ENCODE data around the gene PGAP3.
"Not testable (repeated sequence)": the region's sequence is repeated elsewhere in the genome, so short reads cannot be mapped to it uniquely, and the experiment has no call there.

The PGAP3 gene

DNA sequence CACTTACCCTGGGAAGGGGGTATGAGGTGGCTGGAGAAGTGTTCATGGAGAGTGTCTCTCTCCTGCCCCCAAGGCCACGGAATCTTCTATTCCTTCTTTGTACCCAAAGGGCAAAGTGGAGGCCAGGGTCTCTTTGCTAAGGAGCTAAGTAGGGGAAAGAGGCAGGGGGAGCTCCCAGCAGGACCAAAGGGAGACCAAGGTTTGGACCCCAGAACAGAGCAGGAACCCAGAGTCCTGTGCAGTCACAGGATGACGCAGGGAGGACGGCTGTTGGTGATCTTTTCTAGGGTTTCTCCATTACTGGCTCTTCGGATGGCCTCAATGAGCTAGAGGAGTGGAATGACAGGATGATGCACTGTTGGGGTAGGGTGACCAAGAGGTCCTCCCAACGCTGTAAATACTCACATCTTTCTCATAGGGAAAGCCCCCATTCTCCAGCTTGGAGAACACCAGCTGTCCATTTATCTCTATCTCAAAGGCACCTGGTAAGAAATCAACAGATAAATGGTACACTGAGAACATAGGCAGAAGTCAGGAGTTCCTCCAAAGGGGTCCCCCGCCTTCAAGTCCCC lies 41.5 kb upstream of the PGAP3 start:
- no peak overlapping the region for H3K27ac ChIP-seq
- TF ChIP-seq FOXP2 (optimal IDR thresholded peaks at IDR 0.05; ENCODE audit: control extremely low read depth, extremely low read length, insufficient read depth) (no peak), POLR2AphosphoS5 (IDR thresholded peaks at IDR 0.05; ENCODE audit: borderline replicate concordance, low read depth, low read length) (no peak), EZH2 (IDR thresholded peaks at IDR 0.05) (no peak)

DNA sequence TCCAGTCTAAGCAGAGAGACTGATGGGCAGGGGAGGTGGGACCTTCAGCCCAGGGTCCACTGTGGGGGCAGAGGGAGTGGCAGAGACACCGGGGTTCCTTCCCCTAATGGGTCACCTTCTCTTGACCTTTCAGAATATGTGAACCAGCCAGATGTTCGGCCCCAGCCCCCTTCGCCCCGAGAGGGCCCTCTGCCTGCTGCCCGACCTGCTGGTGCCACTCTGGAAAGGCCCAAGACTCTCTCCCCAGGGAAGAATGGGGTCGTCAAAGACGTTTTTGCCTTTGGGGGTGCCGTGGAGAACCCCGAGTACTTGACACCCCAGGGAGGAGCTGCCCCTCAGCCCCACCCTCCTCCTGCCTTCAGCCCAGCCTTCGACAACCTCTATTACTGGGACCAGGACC lies 39.7 kb upstream of the PGAP3 start:
- H3K36me3 ChIP-seq (ENCODE audit: insufficient read depth, low read length) = no peaks in the 10 kb centered on the region; the same call in 1 of the 2 replicates

More for the DNA sequence above, 41.5 kb upstream of the PGAP3 start:
- Histone ChIP-seq H3K36me3 (ENCODE audit: insufficient read depth, low read length) (no peaks in the 10 kb centered on the region; the same call in 1 of the 2 replicates), H3K9me3 (ENCODE audit: low read depth, low read length) (no peaks in the 10 kb centered on the region), H3K9ac (ENCODE audit: insufficient read length) (peak overlapping the region; percentile 76), H3K4me3 (peak overlapping the region; percentile 88)
- no peak for DNase-seq (ENCODE audit: low read depth, low spot score)

DNA sequence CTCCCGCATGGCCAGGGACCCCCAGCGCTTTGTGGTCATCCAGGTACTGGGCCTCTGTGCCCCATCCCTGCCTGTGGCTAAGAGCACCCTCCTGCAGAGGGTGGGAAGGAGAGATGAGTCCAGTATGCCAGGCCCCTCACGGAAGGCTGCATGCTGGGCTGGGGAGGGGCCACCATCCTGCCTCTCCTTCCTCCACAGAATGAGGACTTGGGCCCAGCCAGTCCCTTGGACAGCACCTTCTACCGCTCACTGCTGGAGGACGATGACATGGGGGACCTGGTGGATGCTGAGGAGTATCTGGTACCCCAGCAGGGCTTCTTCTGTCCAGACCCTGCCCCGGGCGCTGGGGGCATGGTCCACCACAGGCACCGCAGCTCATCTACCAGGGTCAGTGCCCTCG lies 38.8 kb upstream of the PGAP3 start:
- H3K27ac ChIP-seq = no peak overlapping the region
- no peak overlapping the region for H3K9ac ChIP-seq (ENCODE audit: insufficient read length)
- H3K9me3 ChIP-seq (ENCODE audit: low read depth, low read length) = no peaks in the 10 kb centered on the region
- H3K4me3 ChIP-seq = no peak overlapping the region
- TF ChIP-seq EZH2 (IDR thresholded peaks at IDR 0.05) = no peak
- TF ChIP-seq FOXP2 (optimal IDR thresholded peaks at IDR 0.05; ENCODE audit: control extremely low read depth, extremely low read length, insufficient read depth) = no peak
- TF ChIP-seq POLR2AphosphoS5 (IDR thresholded peaks at IDR 0.05; ENCODE audit: borderline replicate concordance, low read depth, low read length) = no peak
- DNase-seq (ENCODE audit: low read depth, low spot score) = no peak
- H3K36me3 ChIP-seq (ENCODE audit: insufficient read depth, low read length) = no peaks in the 10 kb centered on the region; the same call in 1 of the 2 replicates

More for the DNA sequence above, 39.7 kb upstream of the PGAP3 start:
- H3K9me3 ChIP-seq (ENCODE audit: low read depth, low read length) = no peaks in the 10 kb centered on the region
- no peak overlapping the region for H3K4me3 ChIP-seq
- H3K9ac ChIP-seq (ENCODE audit: insufficient read length) = no peak overlapping the region
- no peak overlapping the region for H3K27ac ChIP-seq
- TF ChIP-seq EZH2 (IDR thresholded peaks at IDR 0.05) = no peak
- no peak for TF ChIP-seq FOXP2 (optimal IDR thresholded peaks at IDR 0.05; ENCODE audit: control extremely low read depth, extremely low read length, insufficient read depth)
- no peak for TF ChIP-seq POLR2AphosphoS5 (IDR thresholded peaks at IDR 0.05; ENCODE audit: borderline replicate concordance, low read depth, low read length)
- no peak for DNase-seq (ENCODE audit: low read depth, low spot score)

DNA sequence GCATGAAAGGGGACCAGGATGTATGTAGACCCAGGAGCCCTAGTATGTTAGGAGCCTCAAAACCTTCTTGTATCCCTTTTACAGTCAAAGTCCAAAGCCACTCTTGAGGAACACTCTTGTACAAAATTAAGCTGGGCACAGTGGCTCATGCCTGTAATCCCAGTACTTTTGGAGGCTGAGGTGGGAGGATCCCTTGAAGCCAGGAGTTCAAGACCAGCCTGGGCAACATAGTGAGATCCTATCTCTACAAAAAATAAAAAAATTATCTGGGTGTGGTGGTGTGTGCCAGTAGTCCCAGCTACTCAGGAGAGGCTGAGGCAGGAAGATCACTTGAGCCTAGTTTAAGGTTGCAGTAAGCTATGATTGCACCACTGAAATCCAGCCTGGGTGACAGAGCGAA lies 38.1 kb upstream of the PGAP3 start:
- not testable (repeated sequence) for H3K4me3 ChIP-seq; H3K9me3 ChIP-seq (ENCODE audit: low read depth, low read length); H3K9ac ChIP-seq (ENCODE audit: insufficient read length); H3K27ac ChIP-seq; DNase-seq (ENCODE audit: low read depth, low spot score); H3K36me3 ChIP-seq (ENCODE audit: insufficient read depth, low read length)

DNA sequence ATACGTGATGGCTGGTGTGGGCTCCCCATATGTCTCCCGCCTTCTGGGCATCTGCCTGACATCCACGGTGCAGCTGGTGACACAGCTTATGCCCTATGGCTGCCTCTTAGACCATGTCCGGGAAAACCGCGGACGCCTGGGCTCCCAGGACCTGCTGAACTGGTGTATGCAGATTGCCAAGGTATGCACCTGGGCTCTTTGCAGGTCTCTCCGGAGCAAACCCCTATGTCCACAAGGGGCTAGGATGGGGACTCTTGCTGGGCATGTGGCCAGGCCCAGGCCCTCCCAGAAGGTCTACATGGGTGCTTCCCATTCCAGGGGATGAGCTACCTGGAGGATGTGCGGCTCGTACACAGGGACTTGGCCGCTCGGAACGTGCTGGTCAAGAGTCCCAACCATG lies 36.9 kb upstream of the PGAP3 start:
- H3K27ac ChIP-seq = no peak overlapping the region
- H3K4me3 ChIP-seq = no peak overlapping the region
- no peak for DNase-seq (ENCODE audit: low read depth, low spot score)
- no peaks in the 10 kb centered on the region for H3K9me3 ChIP-seq (ENCODE audit: low read depth, low read length)
- no peak overlapping the region for H3K9ac ChIP-seq (ENCODE audit: insufficient read length)
- TF ChIP-seq POLR2AphosphoS5 (IDR thresholded peaks at IDR 0.05; ENCODE audit: borderline replicate concordance, low read depth, low read length) (no peak), EZH2 (IDR thresholded peaks at IDR 0.05) (no peak), FOXP2 (optimal IDR thresholded peaks at IDR 0.05; ENCODE audit: control extremely low read depth, extremely low read length, insufficient read depth) (no peak)
- no peaks in the 10 kb centered on the region; the same call in 1 of the 2 replicates for H3K36me3 ChIP-seq (ENCODE audit: insufficient read depth, low read length)

DNA sequence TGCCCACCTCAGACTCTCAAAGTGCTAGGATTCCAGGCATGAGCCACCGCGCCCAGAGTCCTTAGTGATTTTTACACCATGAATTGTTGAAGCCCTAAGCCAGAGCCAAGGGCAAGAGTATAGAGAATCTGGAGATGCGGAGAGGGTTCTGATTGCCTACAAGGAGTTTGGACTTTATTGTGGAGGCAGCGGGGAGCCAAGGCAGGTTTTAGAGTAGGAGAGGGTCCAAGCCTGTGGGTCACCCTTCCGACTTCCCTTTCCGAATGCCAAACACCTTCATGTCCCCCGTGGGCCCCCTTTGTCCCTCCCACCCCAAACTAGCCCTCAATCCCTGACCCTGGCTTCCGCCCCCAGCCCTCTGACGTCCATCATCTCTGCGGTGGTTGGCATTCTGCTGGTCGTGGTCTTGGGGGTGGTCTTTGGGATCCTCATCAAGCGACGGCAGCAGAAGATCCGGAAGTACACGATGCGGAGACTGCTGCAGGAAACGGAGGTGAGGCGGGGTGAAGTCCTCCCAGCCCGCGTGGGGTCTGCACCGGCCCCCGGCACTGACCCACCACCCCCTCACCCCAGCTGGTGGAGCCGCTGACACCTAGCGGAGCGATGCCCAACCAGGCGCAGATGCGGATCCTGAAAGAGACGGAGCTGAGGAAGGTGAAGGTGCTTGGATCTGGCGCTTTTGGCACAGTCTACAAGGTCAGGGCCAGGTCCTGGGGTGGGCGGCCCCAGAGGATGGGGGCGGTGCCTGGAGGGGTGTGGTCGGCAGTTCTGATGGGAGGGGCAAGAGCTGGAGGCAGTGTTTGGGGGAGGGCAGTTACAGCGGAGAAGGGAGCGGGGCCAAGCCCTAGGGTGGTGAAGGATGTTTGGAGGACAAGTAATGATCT lies 35.4 kb upstream of the PGAP3 start:
- DNase-seq (ENCODE audit: low read depth, low spot score) = no peak
- TF ChIP-seq EZH2 (IDR thresholded peaks at IDR 0.05) (no peak), POLR2AphosphoS5 (IDR thresholded peaks at IDR 0.05; ENCODE audit: borderline replicate concordance, low read depth, low read length) (no peak), FOXP2 (optimal IDR thresholded peaks at IDR 0.05; ENCODE audit: control extremely low read depth, extremely low read length, insufficient read depth) (no peak)
- no peak overlapping the region for H3K9ac ChIP-seq (ENCODE audit: insufficient read length)
- no peak overlapping the region for H3K4me3 ChIP-seq
- no peaks in the 10 kb centered on the region for H3K9me3 ChIP-seq (ENCODE audit: low read depth, low read length)
- H3K36me3 ChIP-seq (ENCODE audit: insufficient read depth, low read length) = no peaks in the 10 kb centered on the region; the same call in 1 of the 2 replicates
- H3K27ac ChIP-seq = no peak overlapping the region

DNA sequence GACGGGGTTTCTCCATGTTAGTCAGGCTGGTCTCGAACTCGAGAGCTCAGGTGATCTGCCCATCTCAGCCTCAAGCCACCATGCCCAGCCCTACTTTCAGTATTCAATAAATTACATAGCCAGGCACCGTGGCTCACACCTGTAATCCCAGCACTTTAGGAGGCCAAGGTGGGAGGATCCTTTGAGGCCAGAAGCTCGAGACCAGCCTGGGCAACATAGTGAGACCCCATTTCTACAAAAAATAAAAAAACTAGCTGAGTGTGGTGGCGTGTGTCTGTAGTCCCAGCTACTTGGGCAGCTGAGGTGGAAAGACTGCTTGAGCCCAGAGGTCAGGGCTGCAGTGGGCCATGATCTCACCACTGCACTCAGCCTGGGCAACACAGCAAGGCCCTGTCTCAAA lies 34.2 kb upstream of the PGAP3 start:
- TF ChIP-seq POLR2AphosphoS5 (IDR thresholded peaks at IDR 0.05; ENCODE audit: borderline replicate concordance, low read depth, low read length) (no peak), FOXP2 (optimal IDR thresholded peaks at IDR 0.05; ENCODE audit: control extremely low read depth, extremely low read length, insufficient read depth) (no peak), EZH2 (IDR thresholded peaks at IDR 0.05) (no peak)
- H3K9me3 ChIP-seq (ENCODE audit: low read depth, low read length) = no peaks in the 10 kb centered on the region
- no peak overlapping the region for H3K9ac ChIP-seq (ENCODE audit: insufficient read length)
- H3K4me3 ChIP-seq = no peak overlapping the region
- no peak overlapping the region for H3K27ac ChIP-seq
- no peaks in the 10 kb centered on the region; the same call in 1 of the 2 replicates for H3K36me3 ChIP-seq (ENCODE audit: insufficient read depth, low read length)
- DNase-seq (ENCODE audit: low read depth, low spot score) = no peak

DNA sequence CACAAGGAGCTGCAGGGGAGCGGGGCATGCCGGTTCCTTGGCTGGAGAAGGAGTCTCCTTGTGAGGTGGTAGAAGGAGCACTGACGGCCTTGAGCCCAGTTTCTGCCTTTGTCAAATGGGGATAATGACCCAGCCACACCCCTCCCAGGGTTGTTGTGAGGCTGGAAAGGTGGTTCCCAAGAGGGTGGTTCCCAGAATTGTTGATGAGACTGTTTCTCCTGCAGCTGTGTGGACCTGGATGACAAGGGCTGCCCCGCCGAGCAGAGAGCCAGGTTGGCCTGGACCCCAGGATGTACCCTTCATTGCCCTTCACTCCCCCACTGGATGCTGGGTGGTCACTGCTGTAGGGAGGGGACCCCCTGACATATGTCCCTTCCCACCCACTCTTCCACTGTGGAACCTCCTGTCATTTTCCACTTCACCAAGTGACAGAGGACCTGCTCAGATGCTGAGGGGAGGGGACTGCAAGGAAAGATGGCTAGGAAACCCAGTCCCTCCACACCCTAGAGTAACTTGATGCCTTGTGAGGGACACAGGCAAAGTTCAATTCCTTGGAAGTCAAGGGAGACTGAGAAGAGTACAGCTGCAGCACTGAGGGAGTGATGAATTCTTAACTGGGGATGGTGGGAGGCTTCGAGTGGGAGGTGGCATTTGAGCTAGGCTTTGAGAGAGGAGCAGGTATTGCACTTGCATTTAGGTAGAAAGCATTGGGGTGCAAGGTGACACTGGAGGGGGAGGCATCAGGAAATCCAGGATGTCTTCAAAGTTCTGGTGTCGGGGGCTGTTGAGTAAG lies 31.9 kb upstream of the PGAP3 start:
- H3K9me3 ChIP-seq (ENCODE audit: low read depth, low read length) = no peaks in the 10 kb centered on the region
- H3K9ac ChIP-seq (ENCODE audit: insufficient read length) = no peak overlapping the region
- no peaks in the 10 kb centered on the region for H3K36me3 ChIP-seq (ENCODE audit: insufficient read depth, low read length)
- no peak overlapping the region for H3K27ac ChIP-seq
- no peak for TF ChIP-seq EZH2 (IDR thresholded peaks at IDR 0.05)
- no peak for TF ChIP-seq POLR2AphosphoS5 (IDR thresholded peaks at IDR 0.05; ENCODE audit: borderline replicate concordance, low read depth, low read length)
- TF ChIP-seq FOXP2 (optimal IDR thresholded peaks at IDR 0.05; ENCODE audit: control extremely low read depth, extremely low read length, insufficient read depth) = no peak
- H3K4me3 ChIP-seq = no peak overlapping the region
- no peak for DNase-seq (ENCODE audit: low read depth, low spot score)

Data from SK-N-MC (cell line).